ENCODE measurements around the gene PLCH1. TPM values are rescaled to one million over a fixed set of nuclear protein-coding genes. Genes with fewer than 3 reads are reported as not detected.

PLCH1 gene
- total and polyA plus RNA-seq, 2 experiments from 2014 or later = 2.6 to 5.8 TPM

GRCh38 chr3:155512175-155512866 lies 232.6 kb downstream of the PLCH1 start:
- no peaks in the 10 kb centered on the region for H3K79me2 ChIP-seq
- peak overlapping the region; percentile 18 for H3K27ac ChIP-seq
- H3K9me3 ChIP-seq (ENCODE audit: low read depth) = no peaks in the 10 kb centered on the region
- H3K36me3 ChIP-seq (replicated peaks; ENCODE audit: insufficient read depth, low read depth) = no peaks in the 10 kb centered on the region
- DNase-seq (ENCODE audit: low spot score) = no peak
- H4K20me1 ChIP-seq (ENCODE audit: insufficient read depth, poor library complexity, severe bottlenecking) = no peaks in the 10 kb centered on the region
- H2AFZ ChIP-seq = no peak overlapping the region
- H3K4me2 ChIP-seq = no peak overlapping the region
- H3K9me2 ChIP-seq (replicated peaks; ENCODE audit: insufficient read depth) = no peaks in the 10 kb centered on the region
- TF ChIP-seq CTCF (IDR thresholded peaks at IDR 0.05; ENCODE audit: poor library complexity) (no peak), EZH2phosphoT487 (IDR thresholded peaks at IDR 0.05; ENCODE audit: low read depth, severe bottlenecking, unreplicated experiment) (no peak), EZH2 (IDR thresholded peaks at IDR 0.05; ENCODE audit: borderline replicate concordance) (no peak)
- H3K4me1 ChIP-seq (ENCODE audit: insufficient read depth) = no peaks in the 10 kb centered on the region
- WGBS (ENCODE audit: low lambda C conversion rate, missing lambda C conversion rate) = 77% methylated on average over 8 of the region's 8 CpGs
- no peak overlapping the region for H3K4me3 ChIP-seq
- no peaks in the 10 kb centered on the region for H3K27me3 ChIP-seq

GRCh38 chr3:155504682-155505081 lies 240.2 kb downstream of the PLCH1 start:
- WGBS (ENCODE audit: low lambda C conversion rate, missing lambda C conversion rate) = 93% methylated on average over 1 of the region's 1 CpG
- Histone ChIP-seq H3K36me3 (replicated peaks; ENCODE audit: insufficient read depth, low read depth) (no peaks in the 10 kb centered on the region), H3K79me2 (no peaks in the 10 kb centered on the region), H3K4me1 (ENCODE audit: insufficient read depth) (no peaks in the 10 kb centered on the region), H3K9me2 (replicated peaks; ENCODE audit: insufficient read depth) (no peaks in the 10 kb centered on the region), H3K27me3 (no peaks in the 10 kb centered on the region), H3K4me3 (no peak overlapping the region), H3K4me2 (no peak overlapping the region), H3K27ac (no peak overlapping the region), H3K9me3 (ENCODE audit: low read depth) (no peaks in the 10 kb centered on the region), H2AFZ (no peak overlapping the region), H4K20me1 (ENCODE audit: insufficient read depth, poor library complexity, severe bottlenecking) (no peaks in the 10 kb centered on the region)
- TF ChIP-seq CTCF (IDR thresholded peaks at IDR 0.05; ENCODE audit: poor library complexity) (no peak), EZH2 (IDR thresholded peaks at IDR 0.05; ENCODE audit: borderline replicate concordance) (no peak), EZH2phosphoT487 (IDR thresholded peaks at IDR 0.05; ENCODE audit: low read depth, severe bottlenecking, unreplicated experiment) (no peak)
- DNase-seq (ENCODE audit: low spot score) = no peak

- Histone ChIP-seq H3K4me2 (no peak overlapping the region), H3K36me3 (replicated peaks; ENCODE audit: insufficient read depth, low read depth) (no peaks in the 10 kb centered on the region), H3K27ac (no peak overlapping the region), H3K79me2 (no peaks in the 10 kb centered on the region), H3K9me3 (ENCODE audit: low read depth) (no peaks in the 10 kb centered on the region), H3K4me1 (ENCODE audit: insufficient read depth) (no peaks in the 10 kb centered on the region), H2AFZ (no peak overlapping the region), H3K9me2 (replicated peaks; ENCODE audit: insufficient read depth) (no peaks in the 10 kb centered on the region), H3K4me3 (no peak overlapping the region), H3K27me3 (no peaks in the 10 kb centered on the region), H4K20me1 (ENCODE audit: insufficient read depth, poor library complexity, severe bottlenecking) (no peaks in the 10 kb centered on the region)
- no peak for TF ChIP-seq EZH2 (IDR thresholded peaks at IDR 0.05; ENCODE audit: borderline replicate concordance)
- no peak for TF ChIP-seq EZH2phosphoT487 (IDR thresholded peaks at IDR 0.05; ENCODE audit: low read depth, severe bottlenecking, unreplicated experiment)
- TF ChIP-seq CTCF (IDR thresholded peaks at IDR 0.05; ENCODE audit: poor library complexity) = no peak
- WGBS (ENCODE audit: low lambda C conversion rate, missing lambda C conversion rate) = 90% methylated on average over 5 of the region's 5 CpGs
- no peak for DNase-seq (ENCODE audit: low spot score)
These were observed 242.2 kb downstream of the PLCH1 start for GRCh38 chr3:155502630-155503029.

Measured in hepatocyte (in vitro differentiated cells).